Peyer's patch (tissue), 4 donors: ENCODE data around the gene DBT. TPM values are rescaled to one million over a fixed set of nuclear protein-coding genes. Genes with fewer than 3 reads are reported as not detected.

Experiments
- DNase-seq, 3 donors: peaks; one replicate each; pipeline ENCODE4 v3.0.0-alpha.2; 2017 to 2019
- H3K27ac ChIP-seq, 4 donors: fragments of 200-600 bp; sonication (generic); one replicate each; pipeline ENCODE4 v1.5.1; 2016 to 2019
- H3K27me3 ChIP-seq, 2 donors: fragments of 200-600 bp; sonication (generic); one replicate each; pipeline ENCODE4 v1.5.1; 2019
- H3K36me3 ChIP-seq, 3 donors: fragments of 200-600 bp; sonication (generic); one replicate each; pipeline ENCODE4 v1.5.1; 2016 to 2019
- H3K4me1 ChIP-seq, 4 donors: fragments of 200-600 bp; sonication (generic); one replicate each; pipeline ENCODE4 v1.5.1; 2016 to 2019
- H3K4me3 ChIP-seq, 4 donors: fragments of 200-600 bp; sonication (generic); 1 replicate in 3 of 4; 2 replicates in 1 of 4; pipeline ENCODE4 v1.5.1; 2016 to 2019; ENCODE audit warnings: mild to moderate bottlenecking in 1 of 4
- H3K9me3 ChIP-seq, 4 donors: fragments of 200-600 bp; sonication (generic); one replicate each; pipeline ENCODE4 v1.5.1; 2016 to 2019; ENCODE audit warnings: mild to moderate bottlenecking in 1 of 4
- CTCF ChIP-seq, 6 experiments: fragments of 450-650 bp in 4 of 6; fragments of 200-600 bp in 2 of 6; sonication (generic) in 1 of 6; IDR thresholded peaks; one replicate each; pipeline ENCODE4 v1.5.1; 2017 to 2019; ENCODE audit warnings: antibody characterized with exemption in 6 of 6, mild to moderate bottlenecking in 3 of 6, moderate library complexity in 1 of 6
- POLR2A ChIP-seq, 2 donors: fragments of 450-650 bp; IDR thresholded peaks; one replicate each; pipeline ENCODE4 v1.5.1; 2017; ENCODE audit warnings: antibody characterized with exemption in 2 of 2, mild to moderate bottlenecking in 2 of 2, moderate library complexity in 2 of 2
- total RNA-seq, 4 donors: library from RNA; depleted of rRNA; stranded (reverse); fragments of >200 nt; gene quantifications; one replicate each; pipeline ENCODE4 v1.1.0, GENCODE V29; 2016

DBT gene
- total RNA-seq, 4 donors from 2014 or later, result 4.0 to 6.0 (median 5.0) TPM

DNA sequence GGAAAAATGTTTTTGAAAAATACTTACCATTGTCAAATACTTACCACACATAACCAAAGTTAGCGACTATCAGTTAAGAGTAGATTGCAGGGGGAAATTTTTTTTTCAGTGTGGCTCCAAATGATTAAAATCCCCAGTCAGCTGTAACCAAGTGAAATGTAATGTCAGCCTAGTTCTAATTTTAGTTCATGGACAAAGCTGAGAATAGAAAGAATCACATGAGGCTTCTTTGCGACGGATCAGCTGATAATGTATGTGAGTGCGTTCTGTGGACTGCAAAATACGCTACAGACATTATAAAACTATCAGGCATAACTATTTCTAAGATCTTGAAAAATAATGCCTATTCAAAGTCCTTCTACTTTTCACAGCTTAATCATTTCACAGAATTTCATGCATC, 71.5 kb downstream of the DBT start, which contains the start of gene LRRC39:
Gene LRRC39 (minus strand): TSS at position 166 of the 400 bp plus-strand sequence. CDS start 9,740 bp downstream, outside the sequence.
- Histone ChIP-seq H3K27ac (no peak within 1 kb of the TSS), H3K4me1 (no peaks in the 10 kb centered on the region), H3K36me3 (no peaks in the 10 kb centered on the region), H3K4me3 (no peak within 1 kb of the TSS), H3K9me3 (no peaks in the 10 kb centered on the region), H3K27me3 (no peaks in the 10 kb centered on the region)
- TF ChIP-seq POLR2A (IDR thresholded peaks at IDR 0.05), result no peak
- no peak for TF ChIP-seq CTCF (IDR thresholded peaks at IDR 0.05)
- no peak for DNase-seq

GRCh38 chr1:100177295-100178041, 72.2 kb downstream of the DBT start:
- H3K9me3 ChIP-seq, result no peaks in the 10 kb centered on the region
- no peaks in the 10 kb centered on the region for H3K4me1 ChIP-seq
- no peaks in the 10 kb centered on the region for H3K27me3 ChIP-seq
- TF ChIP-seq POLR2A (IDR thresholded peaks at IDR 0.05) (no peak), CTCF (IDR thresholded peaks at IDR 0.05) (no peak)
- no peak overlapping the region for H3K4me3 ChIP-seq
- H3K27ac ChIP-seq, result no peak overlapping the region
- H3K36me3 ChIP-seq, result no peaks in the 10 kb centered on the region
- DNase-seq, result no peak

DNA sequence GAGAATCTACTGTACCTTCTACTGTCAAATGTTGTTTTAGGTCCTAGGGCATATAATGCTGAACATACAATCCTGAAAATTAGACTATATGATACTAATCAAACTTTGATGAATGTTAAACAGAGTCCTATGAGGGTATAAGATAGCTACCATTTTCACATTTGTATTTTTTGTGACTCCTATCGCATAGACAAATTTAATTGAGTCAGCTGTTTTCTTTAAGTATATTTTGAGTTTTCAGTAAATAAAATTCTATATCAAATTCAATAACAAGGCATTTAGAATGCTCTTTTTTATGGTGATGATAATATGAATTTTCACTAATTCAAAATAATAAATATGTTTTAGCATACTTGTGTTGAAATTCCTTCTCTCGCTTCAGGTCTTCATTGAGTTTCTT, 81.6 kb downstream of the DBT start:
- Histone ChIP-seq H3K27ac (no peak overlapping the region), H3K4me1 (no peaks in the 10 kb centered on the region), H3K9me3 (no peaks in the 10 kb centered on the region), H3K4me3 (no peak overlapping the region), H3K27me3 (no peaks in the 10 kb centered on the region), H3K36me3 (no peaks in the 10 kb centered on the region)
- TF ChIP-seq POLR2A (IDR thresholded peaks at IDR 0.05), result no peak
- TF ChIP-seq CTCF (IDR thresholded peaks at IDR 0.05), result no peak
- DNase-seq, result no peak

GRCh38 chr1:100164702-100165101, 84.9 kb downstream of the DBT start:
- no peaks in the 10 kb centered on the region for H3K36me3 ChIP-seq
- DNase-seq, result no peak
- no peak overlapping the region for H3K4me3 ChIP-seq
- no peaks in the 10 kb centered on the region for H3K9me3 ChIP-seq
- H3K27me3 ChIP-seq, result no peaks in the 10 kb centered on the region
- no peak for TF ChIP-seq CTCF (IDR thresholded peaks at IDR 0.05)
- no peak for TF ChIP-seq POLR2A (IDR thresholded peaks at IDR 0.05)
- no peak overlapping the region for H3K27ac ChIP-seq
- no peaks in the 10 kb centered on the region for H3K4me1 ChIP-seq

GRCh38 chr1:100164216-100164615, 85.4 kb downstream of the DBT start:
- Histone ChIP-seq H3K27me3 (no peaks in the 10 kb centered on the region), H3K4me3 (no peak overlapping the region), H3K4me1 (no peaks in the 10 kb centered on the region), H3K36me3 (no peaks in the 10 kb centered on the region), H3K9me3 (no peaks in the 10 kb centered on the region), H3K27ac (no peak overlapping the region)
- DNase-seq, result no peak
- TF ChIP-seq CTCF (IDR thresholded peaks at IDR 0.05) (no peak), POLR2A (IDR thresholded peaks at IDR 0.05) (no peak)
